ENCODE results near the gene MARCKS.

MARCKS gene, protein sequence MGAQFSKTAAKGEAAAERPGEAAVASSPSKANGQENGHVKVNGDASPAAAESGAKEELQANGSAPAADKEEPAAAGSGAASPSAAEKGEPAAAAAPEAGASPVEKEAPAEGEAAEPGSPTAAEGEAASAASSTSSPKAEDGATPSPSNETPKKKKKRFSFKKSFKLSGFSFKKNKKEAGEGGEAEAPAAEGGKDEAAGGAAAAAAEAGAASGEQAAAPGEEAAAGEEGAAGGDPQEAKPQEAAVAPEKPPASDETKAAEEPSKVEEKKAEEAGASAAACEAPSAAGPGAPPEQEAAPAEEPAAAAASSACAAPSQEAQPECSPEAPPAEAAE

DNA sequence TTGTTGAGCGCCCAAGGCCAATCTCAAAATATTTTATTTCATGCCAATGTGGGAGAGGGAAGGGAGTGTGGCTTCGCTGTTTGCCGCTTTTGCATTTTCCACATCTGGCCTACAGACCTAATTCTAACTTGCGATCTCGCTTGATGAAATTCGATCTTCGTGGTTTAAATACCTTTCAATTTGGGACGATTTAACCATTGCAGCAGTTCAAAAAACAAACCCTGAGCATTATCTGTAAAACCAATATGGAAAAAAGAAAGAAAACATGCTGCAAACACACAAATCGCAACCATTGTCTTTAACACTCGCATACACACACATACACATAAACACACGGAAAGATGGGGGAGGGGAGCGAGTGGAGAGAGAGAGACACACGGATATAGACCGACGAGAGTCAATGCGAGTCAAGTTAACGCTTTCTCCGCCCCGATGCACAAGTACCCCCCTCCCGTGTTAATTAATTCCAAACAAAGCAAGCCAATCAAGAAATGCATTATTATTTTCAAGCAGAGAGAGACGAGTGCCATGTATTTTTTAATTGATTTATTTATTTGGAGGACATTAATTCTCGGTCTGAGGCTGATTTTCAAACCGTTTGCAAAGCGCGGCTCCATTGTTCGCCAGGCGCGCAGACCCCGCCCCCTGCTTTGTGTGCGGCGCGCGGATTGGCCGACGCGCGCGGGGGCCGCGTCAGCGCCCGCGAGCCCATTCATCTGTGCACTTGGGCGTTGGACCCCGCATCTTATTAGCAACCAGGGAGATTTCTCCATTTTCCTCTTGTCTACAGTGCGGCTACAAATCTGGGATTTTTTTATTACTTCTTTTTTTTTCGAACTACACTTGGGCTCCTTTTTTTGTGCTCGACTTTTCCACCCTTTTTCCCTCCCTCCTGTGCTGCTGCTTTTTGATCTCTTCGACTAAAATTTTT, at the start of gene MARCKS:
Gene MARCKS (plus strand): TSS at position 721 of the 931 bp plus-strand sequence. CDS start 401 bp downstream, outside the sequence.
- DNase-seq (ENCODE audit: low read depth in 1 of 2, low spot score in 1 of 2): no peak

GRCh38 chr6:113809826-113810225, 47.3 kb upstream of the MARCKS start:
- no peak for DNase-seq (ENCODE audit: low read depth in 1 of 2, low spot score in 1 of 2)

- DNase-seq (ENCODE audit: low read depth in 1 of 2, low spot score in 1 of 2): no peak
Observed at GRCh38 chr6:113813142-113813541, 44.0 kb upstream of the MARCKS start.

DNA sequence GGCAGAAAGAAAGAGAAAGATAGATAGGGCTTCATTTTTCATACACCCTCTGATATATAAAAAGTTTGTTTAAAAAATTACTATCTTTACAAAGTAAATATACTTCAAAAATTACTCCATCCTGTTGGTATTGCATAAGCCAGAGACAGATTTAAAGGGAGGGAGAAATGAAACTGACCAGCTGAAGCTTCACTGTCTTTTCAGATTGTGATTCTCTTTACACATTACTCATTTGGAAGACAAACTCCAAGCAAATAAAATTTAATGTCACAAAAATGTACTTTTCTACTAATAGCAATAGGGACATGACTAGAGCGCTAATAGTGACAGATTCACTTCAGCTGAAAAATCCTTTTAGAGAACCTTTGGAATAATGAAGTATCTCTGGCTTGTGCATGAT, 38.6 kb upstream of the MARCKS start:
- DNase-seq (ENCODE audit: low read depth in 1 of 2, low spot score in 1 of 2): no peak

GRCh38 chr6:113819169-113819830, 37.8 kb upstream of the MARCKS start:
- no peak for DNase-seq (ENCODE audit: low read depth in 1 of 2, low spot score in 1 of 2)

GRCh38 chr6:113820761-113821160, 36.4 kb upstream of the MARCKS start:
- DNase-seq (ENCODE audit: low read depth in 1 of 2, low spot score in 1 of 2): no peak

- no peak for DNase-seq (ENCODE audit: low read depth in 1 of 2, low spot score in 1 of 2)
Observed at GRCh38 chr6:113821445-113821844, 35.7 kb upstream of the MARCKS start.

- DNase-seq (ENCODE audit: low read depth in 1 of 2, low spot score in 1 of 2): no peak
Observed at GRCh38 chr6:113823916-113824315, 33.2 kb upstream of the MARCKS start.

DNA sequence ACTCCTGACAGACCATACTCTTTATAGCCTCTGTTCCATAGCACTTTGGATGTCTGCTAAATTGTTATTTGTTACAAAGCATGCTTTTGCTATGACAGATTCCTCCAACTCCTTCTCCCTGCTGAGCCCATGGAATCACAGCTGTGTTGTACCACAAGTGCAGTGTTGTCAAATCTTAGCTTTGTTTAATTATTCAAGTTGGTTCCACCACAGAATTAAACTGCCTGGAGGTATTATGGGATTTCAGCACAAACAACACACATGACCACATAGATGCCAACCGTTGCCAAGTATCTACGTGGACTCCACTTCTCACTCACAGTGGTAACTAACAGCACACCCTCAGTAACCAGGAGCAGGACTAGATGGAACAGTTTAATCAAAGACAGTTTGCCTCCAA, 32.7 kb upstream of the MARCKS start:
- DNase-seq (ENCODE audit: low read depth in 1 of 2, low spot score in 1 of 2): no peak

GRCh38 chr6:113824866-113825265, 32.3 kb upstream of the MARCKS start:
- no peak for DNase-seq (ENCODE audit: low read depth in 1 of 2, low spot score in 1 of 2)

DNA sequence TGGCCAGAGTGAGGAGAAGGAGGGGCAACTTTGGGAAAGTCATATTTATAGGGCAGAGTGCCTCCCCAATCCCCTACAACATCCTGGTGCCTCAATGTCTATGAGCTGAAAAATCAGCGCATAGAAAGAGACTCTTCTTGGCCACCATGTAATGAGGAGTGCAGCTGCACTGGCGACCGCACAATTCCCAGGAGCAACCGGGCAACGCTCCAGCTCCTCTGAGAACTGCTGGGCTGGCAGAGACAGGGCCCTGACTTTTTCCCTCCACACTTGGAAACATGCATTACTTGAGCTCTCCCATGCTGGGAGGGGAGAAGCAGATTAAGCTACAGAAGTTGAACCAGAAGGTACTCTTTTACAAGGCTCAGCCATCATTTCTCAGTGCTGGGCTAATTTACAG, 31.4 kb upstream of the MARCKS start:
- DNase-seq (ENCODE audit: low read depth in 1 of 2, low spot score in 1 of 2): no peak

GRCh38 chr6:113828984-113829695, 28.0 kb upstream of the MARCKS start:
- no peak for DNase-seq (ENCODE audit: low read depth in 1 of 2, low spot score in 1 of 2)

GRCh38 chr6:113829696-113830045, 27.5 kb upstream of the MARCKS start:
- no peak for DNase-seq (ENCODE audit: low read depth in 1 of 2, low spot score in 1 of 2)

DNA sequence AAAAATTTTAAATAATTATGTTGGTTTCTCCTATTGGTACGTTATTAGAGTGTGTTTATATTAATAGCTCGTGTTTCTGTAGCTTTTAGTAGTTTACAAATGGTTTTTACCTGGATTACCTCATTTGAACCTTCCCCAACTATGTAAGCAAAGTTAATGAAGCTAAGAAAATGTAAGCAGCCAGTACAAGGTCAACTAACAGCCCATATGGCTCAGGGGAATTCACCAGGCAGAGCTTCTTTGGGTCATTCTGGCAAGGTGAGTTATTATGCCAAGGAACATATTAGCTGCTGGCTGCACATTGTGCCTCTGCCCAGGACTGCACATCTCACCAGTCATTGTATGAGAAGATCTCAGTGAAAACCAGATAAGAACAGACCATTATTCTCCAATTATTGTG, 27.0 kb upstream of the MARCKS start:
- no peak for DNase-seq (ENCODE audit: low read depth in 1 of 2, low spot score in 1 of 2)

DNA sequence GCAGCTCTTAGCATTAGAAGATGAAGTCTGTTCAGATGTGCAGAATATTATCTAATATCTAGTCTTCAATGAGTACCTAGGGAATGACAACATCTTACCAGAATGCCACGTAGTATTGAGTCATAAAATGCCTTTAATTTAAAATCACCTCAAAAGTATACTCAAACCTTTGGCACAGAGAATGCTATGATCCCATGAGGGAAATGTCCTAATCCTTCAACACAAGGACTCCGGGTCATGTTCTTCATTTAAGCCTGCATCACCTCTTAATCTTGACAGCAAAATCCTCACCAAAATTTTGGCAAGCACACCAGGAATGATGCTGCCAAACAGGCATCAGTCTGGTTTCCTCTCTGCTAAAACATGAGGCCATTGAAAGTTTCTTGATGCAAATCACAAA, 23.6 kb upstream of the MARCKS start:
- DNase-seq (ENCODE audit: low read depth in 1 of 2, low spot score in 1 of 2): no peak

DNA sequence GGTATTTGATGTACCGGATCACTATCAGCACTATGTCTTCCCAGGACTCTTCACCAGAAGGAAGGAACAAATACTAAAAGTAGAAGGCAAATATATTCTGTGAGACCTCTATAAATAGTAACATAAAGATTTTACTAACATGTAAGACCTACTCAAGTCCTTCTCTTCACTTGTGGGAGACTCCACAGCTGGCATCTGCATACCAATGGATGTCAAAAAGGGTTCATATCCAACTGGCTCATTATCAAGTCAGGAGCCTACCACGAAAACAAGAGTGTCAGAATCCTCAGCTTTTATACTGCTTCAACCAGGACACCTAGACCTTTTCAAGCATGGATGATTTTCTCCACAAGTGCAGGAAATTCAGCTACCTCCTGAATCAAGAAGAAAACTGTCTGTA, 20.0 kb upstream of the MARCKS start:
- DNase-seq (ENCODE audit: low read depth in 1 of 2, low spot score in 1 of 2): no peak

DNA sequence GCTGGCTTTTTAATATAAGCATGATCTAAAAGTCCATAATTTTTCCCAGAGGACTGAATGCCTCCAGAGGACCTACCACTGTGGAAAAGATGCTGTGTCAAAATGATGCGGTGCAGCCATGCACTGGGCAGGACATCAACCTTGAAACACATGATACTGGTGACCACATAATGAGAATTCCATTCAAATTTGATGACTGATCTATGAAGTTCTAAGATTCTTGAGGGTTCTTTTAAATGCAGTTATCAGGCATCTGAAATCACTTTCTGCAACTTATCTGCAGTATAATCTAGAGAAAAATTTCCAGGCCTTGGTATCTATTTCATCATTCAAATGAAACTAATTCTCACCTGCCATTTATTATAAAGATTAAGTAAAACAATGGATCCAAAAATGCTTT, 15.0 kb upstream of the MARCKS start:
- no peak for DNase-seq (ENCODE audit: low read depth in 1 of 2, low spot score in 1 of 2)

DNA sequence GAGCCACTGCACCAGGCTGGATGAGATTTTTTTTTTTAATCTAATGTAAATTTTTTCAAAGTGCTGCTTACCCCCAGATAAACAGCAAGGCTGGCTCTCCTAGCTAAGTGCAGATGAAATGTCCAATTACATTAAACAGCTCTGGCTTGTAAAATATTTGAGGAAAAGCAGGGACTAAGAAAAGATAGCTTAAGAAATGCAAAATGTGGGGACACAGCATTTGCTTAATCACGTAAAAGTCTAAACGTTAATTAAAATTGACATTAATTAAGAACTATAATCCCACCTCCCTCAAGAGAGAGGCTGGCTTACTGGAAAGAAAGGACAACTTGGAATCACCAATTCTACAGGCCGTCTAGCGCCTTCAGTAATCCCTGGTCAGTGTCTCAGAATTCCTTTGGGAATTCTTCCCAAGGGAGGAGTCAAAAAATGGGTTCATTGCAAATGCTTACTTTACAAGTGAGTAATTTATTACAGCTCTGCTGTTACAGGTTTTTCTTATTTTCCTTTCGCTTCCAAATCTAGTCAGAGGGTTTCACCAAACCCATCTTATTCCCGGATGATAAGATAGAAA, 13.6 kb upstream of the MARCKS start:
- DNase-seq (ENCODE audit: low read depth in 1 of 2, low spot score in 1 of 2): no peak

DNA sequence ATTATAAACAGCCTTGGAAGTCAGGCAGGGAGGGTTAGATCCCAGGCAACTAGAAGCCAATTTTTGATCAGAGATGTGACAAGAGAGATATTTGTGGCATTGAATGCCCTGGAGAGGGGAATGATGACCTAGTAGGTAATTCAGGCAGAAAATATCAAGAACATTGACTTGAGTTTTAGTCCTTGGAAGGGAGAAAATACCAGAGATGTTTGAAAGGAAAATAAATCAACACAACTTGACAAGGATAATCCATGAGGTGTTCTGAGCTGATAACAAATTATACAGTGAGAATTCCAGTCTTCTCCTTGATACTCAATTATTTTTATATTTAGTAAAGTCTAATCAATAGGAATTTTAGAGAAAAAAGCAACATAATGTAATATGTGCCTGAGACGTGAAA, 10.6 kb upstream of the MARCKS start:
- DNase-seq (ENCODE audit: low read depth in 1 of 2, low spot score in 1 of 2): no peak

DNA sequence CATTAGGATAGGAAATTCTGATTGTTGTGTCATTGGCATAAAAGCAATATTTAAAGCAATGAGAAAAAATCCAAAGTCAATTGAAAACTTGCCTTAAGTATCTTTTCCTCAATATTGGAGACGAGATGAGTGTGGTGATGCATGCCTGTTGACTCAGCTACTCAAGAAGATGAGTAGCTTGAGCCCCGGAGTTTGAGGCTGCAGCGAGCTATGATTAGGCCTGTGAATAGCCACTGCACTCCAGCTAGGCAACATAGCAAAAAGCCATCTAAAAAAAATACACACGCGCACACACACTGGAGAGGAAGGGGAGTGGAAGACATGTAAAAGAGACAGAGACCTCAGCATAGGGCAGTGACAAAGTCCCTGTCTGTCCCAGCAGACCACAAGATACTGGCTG, 9.7 kb upstream of the MARCKS start:
- no peak for DNase-seq (ENCODE audit: low read depth in 1 of 2, low spot score in 1 of 2)

- no peak for DNase-seq (ENCODE audit: low read depth in 1 of 2, low spot score in 1 of 2)
Observed at GRCh38 chr6:113848280-113848679, 8.9 kb upstream of the MARCKS start.
